Measurements from ENCODE around the gene TARDBP.
"Not testable (repeated sequence)": the region's sequence is repeated elsewhere in the genome, so short reads cannot be mapped to it uniquely, and the experiment has no call there.

Gene TARDBP

GRCh38 chr1:11012260-11013159 is at the start of gene TARDBP:
TSS of gene TARDBP (plus strand) at chr1:11012654. CDS start at chr1:11013728, 1,074 bp downstream.
- peak; percentile 93 for DNase-seq

DNA sequence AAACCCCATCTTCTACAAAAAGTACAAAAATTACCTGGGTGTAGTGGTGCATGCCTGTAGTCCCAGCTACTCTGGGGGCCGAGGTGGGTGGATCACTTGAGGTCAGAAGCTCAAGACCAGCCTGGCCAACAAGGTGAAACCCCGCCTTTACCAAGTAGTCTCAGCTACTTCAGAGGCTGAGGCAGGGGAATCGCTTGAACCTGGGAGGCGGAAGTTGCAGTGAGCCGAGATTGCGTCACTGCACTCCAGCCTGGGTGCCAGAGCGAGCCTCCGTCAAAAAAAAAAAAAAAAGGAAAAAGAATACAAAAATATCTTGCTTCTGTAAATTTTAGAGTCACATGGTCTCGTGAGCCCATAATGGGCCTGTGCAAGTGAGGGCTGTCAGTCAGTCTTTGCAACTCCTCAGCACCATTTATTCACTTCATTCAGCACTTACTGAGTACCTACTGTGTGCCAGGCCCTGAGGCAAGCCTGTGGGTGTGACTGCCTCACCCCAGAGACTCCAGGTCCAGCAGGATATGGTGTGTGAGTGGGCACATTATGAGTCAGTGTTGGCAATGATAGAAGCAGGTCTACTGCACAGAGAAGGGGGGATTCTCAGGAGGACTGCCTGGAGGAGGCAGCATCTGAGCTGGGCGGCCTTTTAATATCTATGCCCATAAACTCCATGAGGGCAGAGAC is 46.8 kb upstream of the TARDBP start:
- DNase-seq: no peak

DNA sequence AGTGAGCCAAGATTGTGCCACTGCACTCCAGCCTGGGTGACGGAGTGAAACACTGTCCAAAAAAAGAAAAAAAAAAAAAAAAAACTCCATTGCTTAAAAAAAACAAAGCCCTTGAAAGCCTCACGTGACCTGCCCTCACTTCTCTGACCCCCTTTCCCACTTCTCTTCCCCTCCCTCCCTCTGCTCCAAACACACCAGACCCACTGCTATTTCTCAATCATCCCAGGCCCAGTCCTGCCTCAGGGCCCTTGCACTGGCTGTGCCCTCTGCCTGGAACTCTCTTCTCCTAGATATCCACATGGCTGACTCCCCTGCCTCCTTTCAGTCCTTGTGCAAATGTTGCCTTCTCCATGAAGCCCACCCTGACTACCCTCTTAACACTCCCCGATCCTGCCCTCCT is 45.4 kb upstream of the TARDBP start:
- no peak for DNase-seq

- DNase-seq: no peak
Observed at GRCh38 chr1:10968411-10968826, 44.0 kb upstream of the TARDBP start.

DNA sequence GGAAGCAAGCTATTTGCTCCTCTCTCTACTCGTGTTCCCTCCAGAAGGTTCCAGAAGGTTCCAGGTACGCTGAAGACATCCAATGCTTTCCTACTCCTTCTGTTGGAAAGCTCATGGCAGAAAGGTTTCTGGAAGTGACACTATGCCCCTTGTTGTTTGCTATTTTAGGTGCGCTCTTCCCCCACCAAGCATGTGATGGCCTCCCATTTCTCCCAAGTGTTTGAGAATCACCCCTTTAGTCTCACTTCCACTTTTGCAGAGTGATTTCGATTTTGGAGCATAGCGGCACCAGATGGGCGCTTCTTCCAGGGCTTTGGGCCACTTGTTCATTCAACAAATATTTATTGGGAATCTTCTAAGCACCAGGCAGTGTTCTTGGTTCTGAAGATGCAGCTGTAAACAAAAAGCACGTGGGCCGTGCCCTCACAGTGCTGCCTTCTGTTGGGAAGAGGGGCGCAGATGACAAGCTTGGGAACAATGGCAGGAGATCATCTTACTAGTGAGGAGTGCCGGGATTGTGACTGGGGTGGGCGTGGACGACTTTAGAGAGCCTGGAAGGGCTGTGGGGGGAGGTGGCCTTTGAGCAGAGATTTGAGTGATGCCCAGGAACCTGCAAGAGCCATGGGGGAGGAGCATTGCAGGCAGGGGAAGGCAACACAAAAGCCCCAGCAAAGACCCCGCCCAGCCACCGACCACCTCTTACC is 43.0 kb upstream of the TARDBP start:
- DNase-seq: no peak

- no peak for DNase-seq
Observed at GRCh38 chr1:10969971-10970332, 42.5 kb upstream of the TARDBP start.

- DNase-seq: no peak
Observed at GRCh38 chr1:10973552-10973951, 38.9 kb upstream of the TARDBP start.

DNA sequence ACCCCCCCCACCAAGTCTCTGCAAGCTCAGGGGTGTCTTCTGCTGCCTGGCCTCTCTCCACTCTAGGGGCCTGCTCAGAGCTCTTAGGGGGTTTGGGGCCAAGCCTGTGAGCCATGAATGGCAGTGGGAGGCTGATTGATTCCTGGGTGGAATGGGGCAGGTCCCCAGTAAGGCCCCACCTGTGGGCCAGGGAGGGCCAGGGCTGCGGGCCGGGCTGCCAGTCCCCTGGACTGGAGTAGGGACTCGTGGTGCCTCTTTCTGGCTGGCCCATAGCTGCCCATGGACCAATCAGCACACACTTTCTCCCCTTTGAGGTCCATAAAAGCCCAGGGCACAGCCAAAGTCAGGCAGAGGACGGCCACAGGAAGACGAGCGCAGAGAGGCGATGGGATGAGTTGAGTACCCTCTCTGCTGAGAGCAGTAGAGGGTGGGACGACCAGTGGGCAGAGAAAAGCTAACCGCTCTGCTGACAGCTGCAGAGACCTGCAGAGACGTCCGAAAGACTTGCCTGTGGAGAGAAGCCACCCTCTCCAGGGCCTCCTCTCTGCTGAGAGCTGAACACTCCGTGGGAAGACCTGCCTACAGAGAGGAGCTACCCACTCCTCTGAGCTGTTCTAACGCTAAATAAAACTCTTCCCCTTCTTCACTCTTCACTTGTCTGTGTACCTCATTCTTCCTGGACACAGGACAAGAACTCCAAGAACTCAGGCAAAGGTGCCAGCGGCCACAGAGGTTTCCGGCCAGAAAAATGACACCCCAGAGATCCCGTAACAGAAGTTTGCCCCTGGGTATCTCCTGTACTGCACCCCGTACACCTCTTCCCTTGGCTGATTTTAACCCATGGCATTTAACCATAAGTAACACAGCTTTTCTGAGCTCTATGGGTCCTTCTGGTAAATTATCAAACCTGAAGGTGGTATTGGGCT is 38.2 kb upstream of the TARDBP start:
- no peak for DNase-seq

- no peak for DNase-seq
Observed at GRCh38 chr1:10975567-10976326, 36.7 kb upstream of the TARDBP start.

DNA sequence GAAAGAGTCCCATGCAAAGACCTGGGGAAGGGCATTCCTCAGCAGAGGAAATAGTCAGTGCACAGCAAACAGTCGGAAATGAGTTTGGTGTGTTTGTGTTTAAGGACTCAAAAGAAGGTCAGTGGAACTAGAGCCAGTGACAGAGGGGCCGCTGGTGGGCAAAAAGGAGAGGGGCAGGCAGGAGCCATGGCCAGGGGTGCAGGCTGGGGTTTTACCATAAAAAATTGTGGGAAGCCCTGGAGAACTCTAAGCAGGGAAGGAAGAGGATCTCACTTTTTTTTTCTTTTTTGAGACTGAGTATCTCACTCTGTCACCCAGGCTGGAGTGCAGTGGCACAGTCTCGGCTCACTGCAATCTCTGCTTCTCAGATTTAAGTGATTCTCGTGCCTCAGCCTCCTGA is 33.7 kb upstream of the TARDBP start:
- DNase-seq: no peak

- DNase-seq: no peak
Observed at GRCh38 chr1:10979483-10979920, 33.0 kb upstream of the TARDBP start.

- DNase-seq: no peak
Observed at GRCh38 chr1:10980094-10980577, 32.3 kb upstream of the TARDBP start.

DNA sequence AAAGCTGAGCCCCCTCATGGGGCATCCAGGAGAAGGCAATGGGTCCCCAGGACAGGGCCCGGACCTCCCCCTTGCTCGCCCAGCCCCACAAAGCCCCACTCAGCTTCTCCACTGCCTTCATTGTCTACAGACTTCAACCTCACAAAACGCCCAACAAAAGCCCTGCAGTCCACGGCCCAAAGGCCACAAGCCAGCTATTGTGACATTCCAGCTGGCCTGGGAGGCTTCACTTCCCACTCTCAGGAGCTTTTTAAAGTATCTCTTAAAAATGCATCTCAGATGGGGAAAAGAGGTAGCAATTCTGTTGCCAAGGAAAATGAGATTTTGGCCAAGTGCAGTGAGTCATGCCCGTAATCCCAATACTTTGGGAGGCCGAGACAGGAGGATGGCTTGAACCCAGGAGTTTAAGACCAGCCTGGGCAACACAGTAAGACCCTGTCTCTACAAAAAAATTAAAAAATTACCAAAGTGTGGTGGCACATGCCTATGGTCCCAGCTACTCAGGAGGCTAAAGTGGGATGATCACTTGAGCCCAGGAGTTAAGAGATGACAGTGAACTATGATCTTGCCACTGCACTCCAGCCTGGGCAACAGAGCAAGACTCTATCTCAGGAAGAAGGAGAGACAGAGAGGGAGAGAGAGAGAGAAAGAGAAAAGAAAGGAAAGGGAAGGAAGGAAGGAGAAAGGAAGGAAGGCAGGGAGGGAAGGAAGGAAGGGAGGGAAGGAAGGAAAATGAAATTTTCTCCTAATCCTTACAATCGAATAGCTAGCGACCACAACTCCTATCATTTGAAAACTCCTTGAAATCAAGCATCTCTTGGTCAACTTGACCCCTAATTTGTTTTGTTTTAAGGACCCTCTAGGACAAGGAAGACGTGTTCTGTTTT is 31.4 kb upstream of the TARDBP start:
- DNase-seq: no peak

- no peak for DNase-seq
Observed at GRCh38 chr1:10986525-10986890, 25.9 kb upstream of the TARDBP start.

DNA sequence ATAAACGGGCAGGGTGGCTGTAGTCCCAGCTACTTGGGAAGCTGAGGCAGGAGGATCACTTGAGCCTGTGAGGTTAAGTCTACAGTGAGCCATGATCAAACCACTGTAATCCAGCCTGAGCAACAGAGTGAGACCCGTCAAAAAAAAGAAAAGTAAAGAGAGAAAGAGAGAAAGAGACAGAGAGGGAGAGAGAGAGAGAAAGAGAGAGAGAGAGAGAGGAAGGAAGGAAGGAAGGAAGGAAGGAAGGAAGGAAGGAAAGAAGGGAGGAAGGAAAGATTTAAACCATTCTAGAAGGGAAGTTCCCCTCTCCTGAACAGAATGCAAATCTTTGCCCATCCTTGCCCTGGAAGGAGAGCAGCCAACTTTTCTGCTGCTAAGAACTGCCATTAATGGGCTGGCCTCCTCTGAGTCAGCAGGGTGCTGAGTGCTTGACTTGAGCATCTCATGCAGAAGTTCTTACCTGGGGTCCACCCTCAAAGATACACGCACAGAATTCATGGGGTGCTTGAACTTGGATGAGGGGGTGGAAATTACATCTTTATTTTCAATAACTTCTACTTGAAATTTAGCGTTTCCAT is 24.5 kb upstream of the TARDBP start:
- no peak for DNase-seq

DNA sequence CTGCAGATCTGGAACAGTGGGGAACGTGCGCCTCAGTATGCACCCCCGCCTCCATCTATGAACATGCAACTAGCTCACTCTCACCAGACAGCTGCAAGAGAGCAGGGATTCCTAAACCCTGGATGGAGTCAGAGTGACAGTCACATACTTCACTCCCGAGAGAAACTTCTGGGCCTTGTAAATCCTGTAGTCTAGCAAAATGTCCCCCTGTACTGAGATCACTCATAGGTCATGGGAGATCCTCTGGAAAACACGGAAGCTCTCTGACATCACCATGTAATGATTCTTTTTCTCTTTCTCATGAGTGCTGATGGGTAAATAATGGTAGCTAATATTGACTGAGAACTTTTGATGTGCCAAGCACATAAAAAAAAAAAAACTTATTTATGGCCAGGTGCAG is 23.4 kb upstream of the TARDBP start:
- DNase-seq: no peak

GRCh38 chr1:10989920-10990516 is 22.4 kb upstream of the TARDBP start:
- DNase-seq: not testable (repeated sequence)

- no peak for DNase-seq
Observed at GRCh38 chr1:10990828-10991227, 21.6 kb upstream of the TARDBP start.

GRCh38 chr1:10992004-10992403 is 20.4 kb upstream of the TARDBP start:
- DNase-seq: not testable (repeated sequence)

- no peak for DNase-seq
Observed at GRCh38 chr1:10992864-10993263, 19.6 kb upstream of the TARDBP start.
